H1 (cell line): ENCODE measurements around the gene CST8. TPM values are rescaled to one million over a fixed set of nuclear protein-coding genes. Genes with fewer than 3 reads are reported as not detected.

Experiments used
- CTCF ChIA-PET: fragments of 300-600 bp; sonication (Branson Sonifier 250); formaldehyde crosslinking; loops from one replicate; lab custom pipeline; 2021; ENCODE audit not compliant: partially characterized antibody; lab: Charles Lee
- POLR2A ChIA-PET: fragments of 300-600 bp; sonication (Branson Sonifier 250); formaldehyde crosslinking; loops from one replicate; lab custom pipeline; 2021; ENCODE audit warnings: inconsistent platforms; ENCODE audit not compliant: partially characterized antibody; lab: Charles Lee
- DNase-seq, 2 experiments: peaks; one replicate each; pipeline versions ENCODE4 v3.0.0 to v3.0.0-alpha.2; 2010 to 2022; ENCODE audit warnings: low spot score in 2 of 2, low read depth in 1 of 2, mixed read lengths in 1 of 2
- FAIRE-seq: peaks from 2 replicates; lab custom pipeline; 2011; peaks lifted over from hg19 to GRCh38; lab: Jason Lieb, UNC
- H2AFZ ChIP-seq: 2 replicates; pipeline ENCODE4 v1.8.1; 2012; ENCODE audit warnings: low read length, inconsistent platforms
- H2AK5ac ChIP-seq: 2 replicates; pipeline ENCODE4 v1.6.1; 2013; ENCODE audit warnings: low read depth, low read length
- H2BK120ac ChIP-seq: replicated peaks from 2 replicates; pipeline ENCODE3; 2013; ENCODE audit warnings: low read depth, low read length, inconsistent platforms
- H2BK12ac ChIP-seq: 2 replicates; pipeline ENCODE4 v1.6.1; 2013; ENCODE audit warnings: low read depth, low read length
- H2BK15ac ChIP-seq: 2 replicates; pipeline ENCODE4 v1.6.1; 2013; ENCODE audit warnings: low read length
- H2BK20ac ChIP-seq: 2 replicates; pipeline ENCODE4 v1.6.1; 2013; ENCODE audit warnings: low read length
- H2BK5ac ChIP-seq: 2 replicates; pipeline ENCODE4 v1.6.1; 2013; ENCODE audit warnings: low read depth, low read length
- H3K14ac ChIP-seq: 2 replicates; pipeline ENCODE4 v1.6.1; 2013; ENCODE audit warnings: inconsistent platforms; ENCODE audit not compliant: insufficient read length
- H3K18ac ChIP-seq: 2 replicates; pipeline ENCODE4 v1.6.1; 2013; ENCODE audit warnings: low read length; ENCODE audit errors: extremely low read depth
- H3K23ac ChIP-seq: 2 replicates; pipeline ENCODE4 v1.6.1; 2013; ENCODE audit warnings: inconsistent platforms; ENCODE audit not compliant: insufficient read length
- H3K23me2 ChIP-seq: 2 replicates; pipeline ENCODE4 v1.6.1; 2013; ENCODE audit warnings: low read depth, low read length
- H3K27ac ChIP-seq: 2 replicates; pipeline ENCODE4 v1.6.1; 2011; ENCODE audit warnings: low read depth, low read length, inconsistent platforms
- H3K27me3 ChIP-seq, 4 experiments: replicated peaks in 1 of 4; 1 replicate in 1 of 4; 2 replicates in 3 of 4; pipeline versions ENCODE4 v1.6.1 to v1.8.1; 2011 to 2013; ENCODE audit warnings: low read length in 3 of 4, mild to moderate bottlenecking in 3 of 4, inconsistent platforms in 2 of 4, mixed read lengths in 2 of 4, moderate library complexity in 1 of 4; ENCODE audit not compliant: control insufficient read depth in 3 of 4, insufficient read depth in 3 of 4; ENCODE audit errors: extremely low read depth in 1 of 4
- H3K36me3 ChIP-seq, 4 experiments: 2 replicates each; pipeline versions ENCODE4 v1.6.1 to v1.8.1; 2011 to 2013; ENCODE audit warnings: mild to moderate bottlenecking in 4 of 4, low read length in 3 of 4, moderate library complexity in 2 of 4, control low read depth in 1 of 4, inconsistent platforms in 1 of 4; ENCODE audit not compliant: insufficient read depth in 4 of 4, control insufficient read depth in 2 of 4
- H3K4ac ChIP-seq: replicated peaks from 2 replicates; pipeline ENCODE3; 2013; ENCODE audit warnings: low read length, low read depth, mixed read lengths, inconsistent platforms; ENCODE audit not compliant: insufficient read length
- H3K4me1 ChIP-seq, 4 experiments: replicated peaks in 1 of 4; 1 replicate in 1 of 4; 2 replicates in 3 of 4; pipeline versions ENCODE4 v1.6.1 to v1.8.1; 2011 to 2013; ENCODE audit warnings: low read length in 3 of 4, inconsistent platforms in 2 of 4, mixed read lengths in 1 of 4; ENCODE audit not compliant: insufficient read depth in 4 of 4, control insufficient read depth in 3 of 4
- H3K4me2 ChIP-seq, 2 experiments: 2 replicates each; pipeline versions ENCODE4 v1.6.1 to v1.8.1; 2011 to 2013; ENCODE audit warnings: low read depth in 2 of 2, low read length in 2 of 2, control low read depth in 1 of 2, inconsistent platforms in 1 of 2, mild to moderate bottlenecking in 1 of 2; ENCODE audit not compliant: insufficient read depth in 1 of 2
- H3K4me3 ChIP-seq, 4 experiments: fragments of 200-600, 300-600 bp in 1 of 4; sonication (generic), shearing (Covaris generic), sonication (Bioruptor Twin) in 1 of 4; 2 replicates each; pipeline versions ENCODE4 v1.5.1 to v1.8.1; 2011 to 2016; ENCODE audit warnings: low read length in 4 of 4, low read depth in 3 of 4, control low read depth in 2 of 4, inconsistent platforms in 2 of 4, mild to moderate bottlenecking in 2 of 4, mixed read lengths in 1 of 4, moderate library complexity in 1 of 4; ENCODE audit not compliant: insufficient read depth in 2 of 4; ENCODE audit errors: extremely low read depth in 1 of 4
- H3K56ac ChIP-seq: replicated peaks from 2 replicates; pipeline ENCODE3; 2013; ENCODE audit warnings: low read depth, mild to moderate bottlenecking, mixed read lengths, low read length, inconsistent platforms; ENCODE audit not compliant: insufficient read length
- H3K79me1 ChIP-seq: 2 replicates; pipeline ENCODE4 v1.6.1; 2013; ENCODE audit warnings: low read depth, low read length, control low read depth
- H3K79me2 ChIP-seq, 2 experiments: 2 replicates each; pipeline versions ENCODE4 v1.6.1 to v1.8.1; 2012 to 2013; ENCODE audit warnings: low read length in 2 of 2, mild to moderate bottlenecking in 2 of 2, inconsistent platforms in 1 of 2; ENCODE audit not compliant: insufficient read depth in 2 of 2, control insufficient read depth in 1 of 2
- H3K9ac ChIP-seq, 4 experiments: replicated peaks in 1 of 4; 1 replicate in 1 of 4; 2 replicates in 3 of 4; pipeline versions ENCODE4 v1.6.1 to v1.8.1; 2011 to 2013; ENCODE audit warnings: low read depth in 3 of 4, low read length in 3 of 4, control low read depth in 2 of 4, mild to moderate bottlenecking in 2 of 4, moderate library complexity in 2 of 4, inconsistent platforms in 1 of 4; ENCODE audit errors: extremely low read depth in 1 of 4
- H3K9me3 ChIP-seq, 2 experiments: 2 replicates each; pipeline versions ENCODE4 v1.6.1 to v1.8.1; 2012 to 2013; ENCODE audit warnings: mild to moderate bottlenecking in 2 of 2, moderate library complexity in 2 of 2, control low read depth in 1 of 2, inconsistent platforms in 1 of 2, low read depth in 1 of 2, low read length in 1 of 2, mixed read lengths in 1 of 2; ENCODE audit not compliant: insufficient read depth in 2 of 2
- H4K20me1 ChIP-seq, 2 experiments: replicated peaks in 1 of 2; 2 replicates each; pipeline versions ENCODE3 to v1.8.1; 2011 to 2013; ENCODE audit warnings: inconsistent platforms in 2 of 2, low read length in 2 of 2, mild to moderate bottlenecking in 1 of 2; ENCODE audit not compliant: insufficient read depth in 2 of 2, control insufficient read depth in 1 of 2
- H4K5ac ChIP-seq: 2 replicates; pipeline ENCODE4 v1.6.1; 2013; ENCODE audit warnings: low read length, low read depth, mixed read lengths, inconsistent platforms; ENCODE audit not compliant: insufficient read length
- H4K8ac ChIP-seq: 2 replicates; pipeline ENCODE4 v1.8.0; 2013; ENCODE audit warnings: mild to moderate bottlenecking, moderate library complexity, low read length, inconsistent platforms; ENCODE audit not compliant: insufficient read depth; ENCODE audit errors: extremely low read depth
- H4K91ac ChIP-seq: replicated peaks from 2 replicates; pipeline ENCODE3; 2013; ENCODE audit warnings: low read length, mixed read lengths, inconsistent platforms; ENCODE audit not compliant: insufficient read length
- WGBS, 2 experiments: shearing (Covaris generic) in 1 of 2; methylation state at CpG; one replicate each; pipeline versions ENCODE4 v1.1.6 to v1.1.7; 2013 to 2015; ENCODE audit warnings: low lambda C conversion rate in 2 of 2, mixed read lengths in 2 of 2, inconsistent platforms in 1 of 2, low coverage in 1 of 2, missing lambda C conversion rate in 1 of 2; ENCODE audit not compliant: insufficient replicate concordance in 2 of 2, insufficient coverage in 1 of 2, insufficient read length in 1 of 2; ENCODE audit errors: extremely low coverage in 1 of 2, missing lambda C conversion rate in 1 of 2; 5-methylcytosine and 5-hydroxymethylcytosine counted together
- polyA plus RNA-seq, 7 experiments: library from polyadenylated mRNA; depleted of rRNA in 3 of 7; stranded (reverse) in 5 of 7; unstranded in 2 of 7; fragments of >200 nt in 5 of 7; fragments of 200-250 nt in 2 of 7; gene quantifications; 1 replicate in 5 of 7; 2 replicates in 1 of 7; 4 replicates in 1 of 7; pipeline versions ENCODE4 v1.2.1 to v1.2.3, GENCODE V29; 2011 to 2013; ENCODE audit warnings: missing spikeins in 2 of 7, mixed read lengths in 2 of 7
- total RNA-seq: library from RNA; stranded (reverse); fragmentation: NEBNext Ultra II Directional; extraction: Animal tissue kit (Norgen Biotek cat#: 25700); gene quantifications from 2 replicates; pipeline ENCODE4 v1.2.1, GENCODE V29; 2021

CST8 gene
- total and polyA plus RNA-seq, 2 of the 8 experiments (the other 6 are each of a cell fraction or from before 2014, with no cell fraction given): not detected

DNA sequence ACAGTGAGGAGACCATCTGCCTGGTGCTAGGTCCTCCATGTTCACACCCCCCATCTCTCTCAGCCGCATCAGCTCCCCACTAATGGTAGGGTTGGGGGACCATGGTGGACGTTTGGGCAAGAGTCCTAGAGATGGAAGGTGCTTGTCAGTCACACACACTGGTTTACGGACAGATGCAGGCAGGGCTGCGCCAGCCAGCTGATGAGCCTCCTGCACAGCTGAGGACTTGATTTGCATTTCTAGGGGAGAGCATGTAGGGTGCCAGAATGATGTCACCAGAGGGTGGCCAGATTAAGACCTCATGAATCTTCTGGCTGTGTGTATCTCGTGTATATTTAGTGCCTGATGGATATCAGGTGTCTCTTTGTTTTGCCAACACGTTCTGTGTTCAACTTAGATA lies 28.6 kb downstream of the CST8 start:
- 93% methylated on average over 6 of the region's 6 CpGs; no CpG with 5 or more reads in 1 of the 2 experiments for WGBS, 2 experiments
- no peaks in the 10 kb centered on the region for H3K79me1 ChIP-seq
- no peak overlapping the region for H4K8ac ChIP-seq
- ChIA-PET POLR2A (no interaction called here), CTCF (interaction anchor here (2.3 kb wide), 1 partner anchor 12 kb away, joined by 12 read pairs; no protein-coding TSS in a partner anchor)
- H3K23ac ChIP-seq: no peak overlapping the region
- H2BK12ac ChIP-seq: peak overlapping the region; percentile 86; the same call in 1 of the 2 replicates
- peak overlapping the region; percentile 51 for H4K91ac ChIP-seq
- no peak for FAIRE-seq
- no peak overlapping the region for H2AFZ ChIP-seq
- H3K9ac ChIP-seq: no peak overlapping the region
- H4K5ac ChIP-seq: no peak overlapping the region
- H3K79me2 ChIP-seq: no peaks in the 10 kb centered on the region
- no peak overlapping the region for H3K14ac ChIP-seq
- H3K4ac ChIP-seq: no peak overlapping the region
- H3K36me3 ChIP-seq: no peaks in the 10 kb centered on the region
- no peak overlapping the region for H3K56ac ChIP-seq
- H2BK15ac ChIP-seq: peak overlapping the region; percentile 16; the same call in 1 of the 2 replicates
- H3K23me2 ChIP-seq: no peaks in the 10 kb centered on the region
- no peak overlapping the region for H3K4me2 ChIP-seq
- H4K20me1 ChIP-seq: no peaks in the 10 kb centered on the region
- H2BK5ac ChIP-seq: 0 out of 2 replicates have a peak overlapping the region, but pooled peaks have one; percentile 40
- no peak for DNase-seq
- H3K27ac ChIP-seq: no peak overlapping the region
- peak overlapping the region; percentile 73 for H2BK20ac ChIP-seq
- H2BK120ac ChIP-seq: no peak overlapping the region
- H3K27me3 ChIP-seq: no peaks in the 10 kb centered on the region
- peaks cover 0 to 3% of the 10 kb centered on the region in 2 experiments; a peak in 3 of 4 replicates for H3K9me3 ChIP-seq
- peaks cover 0 to 6% (median 2%) of the 10 kb centered on the region in 4 experiments; a peak in 2 of 7 replicates for H3K4me1 ChIP-seq
- no peak overlapping the region for H3K18ac ChIP-seq
- no peak overlapping the region for H3K4me3 ChIP-seq
- H2AK5ac ChIP-seq: peak overlapping the region; percentile 66; the same call in 1 of the 2 replicates
